H9 (cell line): ENCODE results near the gene SOSTDC1. TPM values are rescaled to one million over a fixed set of nuclear protein-coding genes. Genes with fewer than 3 reads are reported as not detected.

ENCODE experiments used
- DNase-seq: peaks from one replicate; pipeline ENCODE4 v3.0.0-alpha.2; 2017
- H2AFZ ChIP-seq: one replicate; pipeline ENCODE4 v1.6.1; 2013; ENCODE audit warnings: mild to moderate bottlenecking, low read length, control low read depth, moderate library complexity
- H2AK5ac ChIP-seq: 2 replicates; pipeline ENCODE4 v1.6.1; 2013; ENCODE audit warnings: low read length, control low read depth, mixed read lengths; ENCODE audit not compliant: insufficient read length
- H2BK120ac ChIP-seq: one replicate; pipeline ENCODE4 v1.6.1; 2013; ENCODE audit warnings: low read depth, mild to moderate bottlenecking, low read length, control low read depth, inconsistent platforms; ENCODE audit not compliant: poor library complexity, severe bottlenecking
- H2BK12ac ChIP-seq: 2 replicates; pipeline ENCODE4 v1.6.1; 2013; ENCODE audit warnings: low read length, control low read depth, mixed read lengths, low read depth; ENCODE audit not compliant: insufficient read length
- H2BK15ac ChIP-seq: 2 replicates; pipeline ENCODE4 v1.6.1; 2013; ENCODE audit warnings: low read depth, low read length, control low read depth
- H2BK20ac ChIP-seq: one replicate; pipeline ENCODE4 v1.6.1; 2013; ENCODE audit warnings: low read depth, mild to moderate bottlenecking, low read length, control low read depth, inconsistent platforms; ENCODE audit not compliant: poor library complexity, severe bottlenecking
- H2BK5ac ChIP-seq: 2 replicates; pipeline ENCODE4 v1.6.1; 2013; ENCODE audit warnings: low read length, control low read depth, mixed read lengths; ENCODE audit not compliant: insufficient read length
- H3K14ac ChIP-seq: 2 replicates; pipeline ENCODE4 v1.6.1; 2013; ENCODE audit warnings: low read length, control low read depth; ENCODE audit not compliant: insufficient read depth
- H3K18ac ChIP-seq: 2 replicates; pipeline ENCODE4 v1.6.1; 2013; ENCODE audit warnings: low read depth, mild to moderate bottlenecking, mixed read lengths, low read length, control low read depth; ENCODE audit not compliant: insufficient read length
- H3K23ac ChIP-seq: 2 replicates; pipeline ENCODE4 v1.6.1; 2013; ENCODE audit warnings: low read length, control low read depth, mixed read lengths, low read depth; ENCODE audit not compliant: insufficient read length
- H3K23me2 ChIP-seq: 2 replicates; pipeline ENCODE4 v1.6.1; 2013; ENCODE audit warnings: low read depth, mild to moderate bottlenecking, mixed read lengths, low read length, control low read depth; ENCODE audit not compliant: insufficient read length, poor library complexity, severe bottlenecking
- H3K27ac ChIP-seq: 2 replicates; pipeline ENCODE4 v1.5.1; 2013; ENCODE audit warnings: low read length, control low read depth, mixed read lengths, low read depth; ENCODE audit not compliant: insufficient read length
- H3K27me3 ChIP-seq: 2 replicates; pipeline ENCODE4 v1.6.1; 2013; ENCODE audit warnings: low read length, control low read depth, inconsistent platforms; ENCODE audit not compliant: insufficient read depth
- H3K4ac ChIP-seq: 2 replicates; pipeline ENCODE4 v1.6.1; 2013; ENCODE audit warnings: low read depth, mild to moderate bottlenecking, control low read depth, inconsistent platforms, low read length, moderate library complexity
- H3K4me1 ChIP-seq: 2 replicates; pipeline ENCODE4 v1.6.1; 2013; ENCODE audit warnings: low read length, control low read depth, inconsistent platforms; ENCODE audit not compliant: insufficient read depth
- H3K4me2 ChIP-seq: 2 replicates; pipeline ENCODE4 v1.6.1; 2013; ENCODE audit warnings: low read length, control low read depth, mixed read lengths; ENCODE audit not compliant: insufficient read length, insufficient read depth
- H3K56ac ChIP-seq: 2 replicates; pipeline ENCODE4 v1.6.1; 2013; ENCODE audit warnings: low read depth, mild to moderate bottlenecking, mixed read lengths, low read length, control low read depth; ENCODE audit not compliant: insufficient read length
- H3K79me1 ChIP-seq: 2 replicates; pipeline ENCODE4 v1.6.1; 2013; ENCODE audit warnings: low read depth, mild to moderate bottlenecking, moderate library complexity, low read length, control low read depth, inconsistent platforms; ENCODE audit not compliant: insufficient read depth, poor library complexity, severe bottlenecking
- H3K79me2 ChIP-seq: 2 replicates; pipeline ENCODE4 v1.6.1; 2013; ENCODE audit warnings: low read length, control low read depth, inconsistent platforms; ENCODE audit not compliant: insufficient read depth
- H3K9ac ChIP-seq: 2 replicates; pipeline ENCODE4 v1.6.1; 2013; ENCODE audit warnings: low read length, control low read depth, mixed read lengths; ENCODE audit not compliant: insufficient read length; ENCODE audit errors: extremely low read depth
- H3K9me3 ChIP-seq: one replicate; pipeline ENCODE4 v1.6.1; 2013; ENCODE audit warnings: low read depth, low read length, inconsistent platforms; ENCODE audit not compliant: control insufficient read depth
- H3T11ph ChIP-seq: one replicate; pipeline ENCODE4 v1.6.1; 2013; ENCODE audit warnings: mild to moderate bottlenecking, low read length, control low read depth, inconsistent platforms
- H4K20me1 ChIP-seq: one replicate; pipeline ENCODE4 v1.6.1; 2013; ENCODE audit not compliant: control insufficient read depth, insufficient read length, insufficient read depth
- H4K5ac ChIP-seq: 2 replicates; pipeline ENCODE4 v1.6.1; 2013; ENCODE audit warnings: low read depth, mild to moderate bottlenecking, mixed read lengths, low read length, control low read depth; ENCODE audit not compliant: insufficient read length
- H4K8ac ChIP-seq: replicated peaks from 2 replicates; pipeline ENCODE4 v1.6.1; 2013; ENCODE audit warnings: low read length, control low read depth, mixed read lengths, low read depth; ENCODE audit not compliant: insufficient read length
- H4K91ac ChIP-seq: 2 replicates; pipeline ENCODE4 v1.6.1; 2013; ENCODE audit warnings: low read depth, mild to moderate bottlenecking, moderate library complexity, mixed read lengths, low read length, control low read depth; ENCODE audit not compliant: insufficient read length
- H3K27ac Mint-ChIP-seq, 3 experiments: 2 replicates in 2 of 3; 3 replicates in 1 of 3; pipeline ENCODE4 v1.8.0; 2020 to 2021; ENCODE audit warnings: mixed read lengths in 3 of 3, mild to moderate bottlenecking in 1 of 3, moderate library complexity in 1 of 3
- H3K27me3 Mint-ChIP-seq: 2 replicates; pipeline ENCODE4 v1.8.0; 2021; ENCODE audit warnings: low read depth, mild to moderate bottlenecking, moderate library complexity, mixed read lengths
- H3K36me3 Mint-ChIP-seq, 3 experiments: 2 replicates in 2 of 3; 3 replicates in 1 of 3; pipeline ENCODE4 v1.8.0; 2020 to 2021; ENCODE audit warnings: low read depth in 3 of 3, mixed read lengths in 3 of 3; ENCODE audit not compliant: insufficient read depth in 1 of 3
- H3K4me1 Mint-ChIP-seq, 2 experiments: 2 replicates each; pipeline ENCODE4 v1.8.0; 2020; ENCODE audit warnings: mixed read lengths in 2 of 2
- H3K4me3 Mint-ChIP-seq, 2 experiments: 2 replicates in 1 of 2; 3 replicates in 1 of 2; pipeline ENCODE4 v1.8.0; 2020 to 2021; ENCODE audit warnings: mild to moderate bottlenecking in 2 of 2, mixed read lengths in 2 of 2, moderate library complexity in 1 of 2
- H3K9me3 Mint-ChIP-seq, 2 experiments: 2 replicates in 1 of 2; 3 replicates in 1 of 2; pipeline ENCODE4 v1.8.0; 2020; ENCODE audit warnings: mild to moderate bottlenecking in 2 of 2, mixed read lengths in 2 of 2, moderate library complexity in 1 of 2
- WGBS: extraction: QIAGEN DNeasy Blood & Tissue Kit; methylation state at CpG from one replicate; pipeline ENCODE4 v1.1.7; 2013; ENCODE audit warnings: missing lambda C conversion rate, low lambda C conversion rate, mixed read lengths; ENCODE audit not compliant: insufficient read length; ENCODE audit errors: extremely low coverage; 5-methylcytosine and 5-hydroxymethylcytosine counted together
- total RNA-seq: library from RNA; stranded (reverse); gene quantifications from 2 replicates; pipeline ENCODE4 v1.2.1, GENCODE V29; 2021
- TF ChIP-seq, protein P1 (sequence below): fragments of 200-600 bp; sonication (generic); conservative IDR thresholded peaks from 3 replicates; pipeline ENCODE4 v1.8.0; 2021; ENCODE audit warnings: antibody characterized with exemption, mild to moderate bottlenecking

SOSTDC1 gene
- total RNA-seq, 1 experiment from 2014 or later, result not detected

DNA sequence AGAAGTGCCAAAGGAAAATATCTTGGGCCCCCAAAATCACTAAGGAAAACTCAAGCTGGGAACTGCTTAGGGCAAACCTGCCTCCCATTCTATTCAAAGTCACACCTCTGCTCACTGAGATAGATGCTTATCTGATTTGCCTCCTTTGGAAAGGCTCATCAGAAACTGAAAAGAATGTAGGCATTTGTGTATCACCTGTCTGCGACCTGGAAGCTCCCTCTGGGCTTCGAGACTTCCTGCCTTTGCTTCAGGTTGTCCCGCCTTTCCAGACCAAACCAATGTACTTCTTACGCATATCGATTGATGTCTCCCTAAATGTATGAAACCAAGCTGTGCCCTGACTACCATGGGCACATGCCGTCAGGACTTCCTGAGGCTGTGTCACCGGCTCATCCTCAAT lies 46.6 kb upstream of the SOSTDC1 start:
- no peak overlapping the region for H3K56ac ChIP-seq
- no peak overlapping the region for H3T11ph ChIP-seq
- H2AK5ac ChIP-seq, result no peak overlapping the region
- no peak overlapping the region for H3K18ac ChIP-seq
- no peaks in the 10 kb centered on the region for H4K20me1 ChIP-seq
- no peak overlapping the region for H4K91ac ChIP-seq
- WGBS, result no CpG with 5 or more reads among the region's 7 CpGs
- no peak overlapping the region for H3K4me2 ChIP-seq
- H3K14ac ChIP-seq, result no peak overlapping the region
- H3K9ac ChIP-seq, result no peak overlapping the region
- TF ChIP-seq, protein P1, sequence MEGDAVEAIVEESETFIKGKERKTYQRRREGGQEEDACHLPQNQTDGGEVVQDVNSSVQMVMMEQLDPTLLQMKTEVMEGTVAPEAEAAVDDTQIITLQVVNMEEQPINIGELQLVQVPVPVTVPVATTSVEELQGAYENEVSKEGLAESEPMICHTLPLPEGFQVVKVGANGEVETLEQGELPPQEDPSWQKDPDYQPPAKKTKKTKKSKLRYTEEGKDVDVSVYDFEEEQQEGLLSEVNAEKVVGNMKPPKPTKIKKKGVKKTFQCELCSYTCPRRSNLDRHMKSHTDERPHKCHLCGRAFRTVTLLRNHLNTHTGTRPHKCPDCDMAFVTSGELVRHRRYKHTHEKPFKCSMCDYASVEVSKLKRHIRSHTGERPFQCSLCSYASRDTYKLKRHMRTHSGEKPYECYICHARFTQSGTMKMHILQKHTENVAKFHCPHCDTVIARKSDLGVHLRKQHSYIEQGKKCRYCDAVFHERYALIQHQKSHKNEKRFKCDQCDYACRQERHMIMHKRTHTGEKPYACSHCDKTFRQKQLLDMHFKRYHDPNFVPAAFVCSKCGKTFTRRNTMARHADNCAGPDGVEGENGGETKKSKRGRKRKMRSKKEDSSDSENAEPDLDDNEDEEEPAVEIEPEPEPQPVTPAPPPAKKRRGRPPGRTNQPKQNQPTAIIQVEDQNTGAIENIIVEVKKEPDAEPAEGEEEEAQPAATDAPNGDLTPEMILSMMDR, result no peak
- H2BK20ac ChIP-seq, result no peak overlapping the region
- H3K36me3 Mint-ChIP-seq, result no peaks in the 10 kb centered on the region
- H2BK120ac ChIP-seq, result no peak overlapping the region
- no peaks in the 10 kb centered on the region for H3K79me1 ChIP-seq
- no peak overlapping the region for H3K4me3 Mint-ChIP-seq
- H3K9me3 Mint-ChIP-seq, result no peaks in the 10 kb centered on the region
- H4K5ac ChIP-seq, result no peak overlapping the region
- H3K4me1 Mint-ChIP-seq, result peaks cover 5 to 14% of the 10 kb centered on the region in 2 experiments; a peak in 3 of 4 replicates
- H3K27me3 Mint-ChIP-seq, result no peaks in the 10 kb centered on the region
- H3K9me3 ChIP-seq, result no peaks in the 10 kb centered on the region
- no peaks in the 10 kb centered on the region for H3K23me2 ChIP-seq
- H2BK12ac ChIP-seq, result no peak overlapping the region
- no peak overlapping the region for H3K4ac ChIP-seq
- no peak overlapping the region for H4K8ac ChIP-seq
- H3K23ac ChIP-seq, result no peak overlapping the region
- H2BK15ac ChIP-seq, result no peak overlapping the region
- no peak overlapping the region for H2BK5ac ChIP-seq
- DNase-seq, result no peak
- H2AFZ ChIP-seq, result no peak overlapping the region
- peaks cover 4% of the 10 kb centered on the region; the same call in 1 of the 2 replicates for H3K4me1 ChIP-seq
- no peak overlapping the region for H3K27ac Mint-ChIP-seq
- no peaks in the 10 kb centered on the region for H3K27me3 ChIP-seq
- H3K79me2 ChIP-seq, result no peaks in the 10 kb centered on the region
- H3K27ac ChIP-seq, result no peak overlapping the region
